SHP77 treated with DMSO at 0.1 percent for 48 hours (cell line): ENCODE measurements around the gene PIP4K2A.
"Not testable (repeated sequence)": the region's sequence is repeated elsewhere in the genome, so short reads cannot be mapped to it uniquely, and the experiment has no call there.

ENCODE experiments used
- DNase-seq: peaks from one replicate; lab custom pipeline; 2025; lab: John Stamatoyannopoulos, UW

Gene PIP4K2A

GRCh38 chr10:22514414-22514758 lies 200.0 kb downstream of the PIP4K2A start:
- DNase-seq: not testable (repeated sequence)

DNA sequence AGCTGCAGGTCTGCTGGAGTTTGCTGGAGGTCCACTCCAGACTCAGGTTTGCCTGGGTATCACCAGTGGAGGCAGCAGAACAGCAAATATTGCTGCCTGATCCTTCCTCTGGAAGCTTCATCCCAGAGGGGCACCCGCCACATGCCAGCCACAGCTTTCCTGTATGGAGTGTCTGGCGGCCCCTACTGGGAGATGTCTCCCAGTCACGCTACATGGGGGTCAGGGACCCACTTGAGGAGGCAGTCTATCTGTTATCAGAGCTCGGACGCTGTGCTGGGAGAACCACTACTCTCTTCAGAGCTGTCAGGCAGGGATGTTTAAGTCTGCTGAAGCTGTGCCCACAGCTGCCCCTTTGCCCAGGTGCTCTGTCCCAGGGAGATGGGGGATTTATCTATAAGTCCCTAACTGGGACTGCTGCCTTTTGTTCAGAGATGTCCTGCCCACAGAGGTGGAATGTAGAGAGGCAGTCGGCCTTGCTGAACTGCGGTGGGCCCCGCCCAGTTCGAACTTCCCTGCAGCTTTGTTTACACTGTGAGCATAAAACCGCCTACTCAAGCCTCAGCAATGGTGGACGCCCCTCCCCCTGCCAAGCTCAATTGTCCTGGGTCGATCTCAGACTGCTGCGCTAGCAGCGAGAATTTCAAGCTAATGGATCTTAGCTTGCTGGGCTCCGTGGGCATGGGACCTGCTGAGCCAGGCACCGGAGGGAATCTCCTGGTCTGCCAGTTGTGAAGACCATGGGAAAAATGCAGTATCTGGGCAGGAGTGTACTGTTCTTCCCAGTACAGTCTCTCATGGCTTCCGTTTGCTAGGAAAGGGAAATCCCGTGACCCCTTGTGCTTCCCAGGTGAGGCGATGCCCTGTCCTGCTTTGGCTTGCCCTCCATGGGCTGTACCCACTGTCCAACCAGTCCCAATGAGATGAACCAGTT lies 200.6 kb downstream of the PIP4K2A start:
- peak; percentile 34 for DNase-seq

GRCh38 chr10:22512015-22512414 lies 202.4 kb downstream of the PIP4K2A start:
- not testable (repeated sequence) for DNase-seq

GRCh38 chr10:22508214-22508613 lies 206.2 kb downstream of the PIP4K2A start:
- DNase-seq: not testable (repeated sequence)

GRCh38 chr10:22505911-22506685 lies 208.3 kb downstream of the PIP4K2A start:
- DNase-seq: no peak

DNA sequence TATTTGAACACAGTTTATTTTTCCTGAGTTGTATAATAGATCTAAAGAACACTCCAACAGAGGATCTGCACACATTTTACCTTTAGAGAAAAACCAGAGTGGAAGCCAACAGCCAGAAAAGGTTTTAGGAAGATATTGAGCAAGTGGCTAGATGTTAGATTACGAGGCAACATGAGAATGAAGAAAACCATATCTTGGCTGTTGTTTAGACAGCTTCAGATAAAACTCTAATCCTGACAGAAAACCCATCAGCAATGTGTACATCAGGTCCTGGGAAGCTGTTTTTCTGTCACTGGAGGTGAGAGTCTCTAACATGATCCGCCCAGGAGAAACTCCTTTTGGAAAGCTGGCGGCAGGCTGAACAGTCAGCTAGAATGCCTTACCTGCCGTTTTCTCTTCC lies 209.6 kb downstream of the PIP4K2A start:
- DNase-seq: no peak

DNA sequence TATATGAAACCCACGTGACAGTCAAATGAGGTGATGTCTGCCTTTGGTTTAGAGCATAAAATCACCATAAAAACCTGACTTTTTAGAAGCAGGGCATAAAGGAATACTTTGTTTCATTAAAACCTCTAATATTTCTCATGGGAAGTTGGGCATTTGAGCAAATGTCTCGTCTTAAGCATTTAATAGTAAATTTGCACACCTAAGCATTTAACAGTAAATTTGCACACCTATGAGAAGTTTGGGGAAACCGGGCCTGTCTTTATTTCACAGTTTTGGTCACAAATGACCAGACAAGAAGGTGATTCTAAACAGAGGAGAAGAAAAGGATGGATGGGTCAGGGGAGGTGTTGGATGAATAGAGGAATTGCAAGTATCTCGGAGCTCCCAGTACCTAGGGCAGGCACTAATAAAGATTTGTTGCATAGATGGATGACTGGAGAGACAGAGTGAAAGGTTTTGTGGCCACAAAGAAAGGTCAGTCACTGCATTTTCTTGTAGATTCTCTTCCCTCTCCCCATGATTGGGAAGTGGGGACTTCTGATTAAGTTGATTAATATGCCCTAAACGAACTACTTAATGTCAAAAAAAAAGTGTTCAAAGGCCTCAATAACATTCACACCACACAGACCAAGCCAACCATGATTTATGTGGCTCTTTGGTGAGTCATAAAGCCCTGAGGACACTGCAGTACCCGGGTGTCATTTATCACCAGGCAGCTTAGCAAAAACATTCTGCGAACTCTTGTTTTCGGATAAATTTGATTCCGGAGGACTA lies 210.9 kb downstream of the PIP4K2A start:
- no peak for DNase-seq

DNA sequence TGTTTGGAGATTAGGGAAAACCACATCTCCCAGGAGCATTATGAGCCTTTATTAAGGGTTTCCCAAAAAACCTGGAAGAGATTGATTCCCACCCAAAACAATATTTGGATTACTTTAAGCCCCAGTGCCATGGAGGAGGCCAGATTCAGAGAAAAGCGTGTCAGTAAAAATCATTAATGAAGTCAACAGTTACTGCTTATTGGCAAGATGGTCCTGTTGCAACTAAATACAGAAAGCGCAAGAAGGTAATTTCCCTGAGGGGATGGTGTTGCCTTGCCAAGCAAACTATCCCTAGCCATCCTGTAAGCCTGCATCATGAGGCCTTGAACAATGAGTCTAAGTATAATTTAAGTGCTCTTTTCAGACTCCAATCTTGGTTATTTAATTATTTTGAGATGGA lies 212.5 kb downstream of the PIP4K2A start:
- DNase-seq: no peak

DNA sequence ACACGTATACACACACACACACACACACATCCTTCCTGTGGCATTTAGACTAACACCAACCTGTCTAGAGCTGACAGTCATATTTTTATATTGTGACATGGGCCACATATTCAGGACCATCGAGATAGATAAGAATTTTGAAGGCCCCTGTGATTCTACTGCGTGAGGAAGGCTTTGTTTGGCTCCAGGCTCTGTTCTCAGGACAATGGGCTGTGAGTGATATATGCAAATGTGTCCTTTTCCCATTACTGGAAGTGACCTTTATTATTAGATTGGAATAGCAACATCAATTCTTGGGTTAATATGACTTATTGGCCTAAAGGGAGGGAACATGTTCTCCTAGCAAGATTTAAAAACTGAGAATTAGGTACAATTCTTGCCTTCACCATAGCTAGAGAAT lies 213.0 kb downstream of the PIP4K2A start:
- no peak for DNase-seq

- no peak for DNase-seq
Observed at GRCh38 chr10:22500656-22501340, 213.6 kb downstream of the PIP4K2A start.

DNA sequence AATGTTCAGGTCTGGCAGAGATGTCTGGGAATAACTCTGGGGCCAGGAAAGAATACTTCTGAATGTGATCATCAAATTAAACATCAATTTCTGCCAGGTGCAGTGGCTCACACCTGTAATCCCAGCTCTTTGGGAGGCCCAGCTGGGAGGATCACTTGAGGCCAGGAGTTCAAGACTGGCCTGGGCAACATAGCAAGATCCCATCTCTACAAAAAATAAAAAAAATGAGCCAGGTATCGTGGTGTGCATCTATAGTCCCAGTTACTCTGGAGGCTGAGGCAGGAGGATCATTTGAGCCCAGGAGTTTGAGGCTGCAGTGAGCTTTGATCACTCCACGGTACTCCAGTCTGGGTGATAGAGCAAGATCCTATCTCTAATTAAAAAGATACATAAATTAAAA lies 214.4 kb downstream of the PIP4K2A start:
- not testable (repeated sequence) for DNase-seq

GRCh38 chr10:22495396-22495795 lies 219.0 kb downstream of the PIP4K2A start:
- DNase-seq: no peak

GRCh38 chr10:22494007-22494406 lies 220.4 kb downstream of the PIP4K2A start:
- DNase-seq: no peak

GRCh38 chr10:22491931-22492615 lies 222.3 kb downstream of the PIP4K2A start:
- no peak for DNase-seq

DNA sequence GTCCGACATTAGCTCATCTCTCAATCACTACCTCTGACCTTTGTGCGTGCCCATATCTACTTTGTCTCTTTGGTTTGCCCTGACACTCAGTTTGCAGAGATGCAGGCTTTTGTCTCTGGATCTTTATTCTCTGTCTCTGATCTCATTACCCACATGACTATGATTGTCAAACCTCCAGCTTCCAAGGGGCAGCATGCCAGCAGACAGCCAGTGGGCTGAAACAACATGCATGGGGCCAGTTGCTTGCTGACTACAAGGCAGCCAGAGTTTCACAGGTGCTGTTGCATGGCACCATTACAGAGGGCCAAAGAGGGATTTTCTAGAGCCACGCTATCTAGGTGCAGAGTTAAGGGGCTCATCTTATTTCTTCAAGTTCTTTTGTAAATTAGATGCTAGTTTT lies 222.9 kb downstream of the PIP4K2A start:
- DNase-seq: no peak

DNA sequence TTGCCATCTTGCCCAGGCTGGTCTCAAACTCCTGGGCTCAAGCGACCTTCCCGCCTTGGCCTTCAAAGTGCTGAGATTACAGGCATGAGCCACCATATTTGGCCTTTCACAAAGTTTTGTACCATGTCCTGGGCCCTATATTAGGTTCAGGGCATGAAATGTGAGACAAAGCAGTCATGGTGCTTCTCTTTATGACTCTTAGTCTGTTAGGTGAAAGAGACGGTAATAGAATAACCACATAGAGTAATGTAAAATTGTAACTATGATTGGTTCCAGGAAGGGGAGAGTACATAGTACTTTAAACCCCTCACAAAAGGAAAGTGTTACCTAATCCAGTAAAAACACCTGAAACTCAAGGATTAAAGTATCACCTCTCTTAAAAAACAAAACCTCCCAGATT lies 224.4 kb downstream of the PIP4K2A start:
- DNase-seq: no peak

DNA sequence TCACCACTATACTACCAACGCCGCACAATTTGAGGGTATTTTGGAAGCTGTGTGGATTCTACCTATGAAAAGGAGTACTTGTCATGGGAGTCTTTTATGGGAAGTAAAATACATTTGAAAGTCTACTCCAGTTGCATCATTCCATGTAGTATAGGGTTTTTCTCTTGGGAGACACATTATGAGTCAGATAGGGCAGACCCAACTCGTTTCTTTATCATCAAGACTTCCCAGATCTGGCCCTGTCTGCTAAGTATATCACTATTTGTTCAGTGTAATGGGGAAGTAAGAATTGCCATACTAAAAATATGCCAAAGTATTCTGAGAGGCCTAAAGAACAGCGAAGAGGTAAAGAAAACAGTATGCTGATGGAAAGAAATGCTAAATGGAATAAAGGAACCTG lies 224.9 kb downstream of the PIP4K2A start:
- DNase-seq: no peak

- no peak for DNase-seq
Observed at GRCh38 chr10:22486431-22486830, 227.9 kb downstream of the PIP4K2A start.
